Loucy (cell line): Measurements from ENCODE around the gene CDYL2.

ENCODE experiments used
- H2AFZ ChIP-seq: fragments of 200-600 bp; sonication (generic); 2 replicates; pipeline ENCODE4 v1.6.0; 2016; ENCODE audit warnings: antibody characterized with exemption, mild to moderate bottlenecking, low read length, moderate library complexity
- H3F3A ChIP-seq: fragments of 200-600 bp; 2 replicates; pipeline ENCODE4 v1.6.0; 2016; ENCODE audit warnings: antibody characterized with exemption, low read depth, mild to moderate bottlenecking
- H3K27me3 ChIP-seq: fragments of 200-600 bp; sonication (generic); 2 replicates; pipeline ENCODE4 v1.6.1; 2014; ENCODE audit warnings: low read length, mild to moderate bottlenecking; ENCODE audit not compliant: insufficient read depth, poor library complexity, severe bottlenecking
- H3K36me3 ChIP-seq: fragments of 200-600 bp; sonication (generic); 2 replicates; pipeline ENCODE4 v1.6.1; 2016; ENCODE audit warnings: low read length; ENCODE audit not compliant: insufficient read depth
- H3K4me1 ChIP-seq: fragments of 200-600 bp; sonication (generic); 2 replicates; pipeline ENCODE4 v1.5.1; 2014; ENCODE audit warnings: low read length, mild to moderate bottlenecking; ENCODE audit not compliant: insufficient read depth, poor library complexity, severe bottlenecking
- H3K4me2 ChIP-seq: fragments of 200-600 bp; sonication (generic); 2 replicates; pipeline ENCODE4 v1.6.0; 2014; ENCODE audit warnings: antibody characterized with exemption, low read length, low read depth, mild to moderate bottlenecking; ENCODE audit not compliant: poor library complexity, severe bottlenecking
- H3K4me3 ChIP-seq: fragments of 200-600 bp; sonication (generic); 2 replicates; pipeline ENCODE4 v1.5.1; 2014; ENCODE audit warnings: low read length, mild to moderate bottlenecking, mixed read lengths; ENCODE audit not compliant: poor library complexity, severe bottlenecking
- H3K79me2 ChIP-seq: fragments of 200-600 bp; sonication (generic); 2 replicates; pipeline ENCODE4 v1.6.1; 2014; ENCODE audit warnings: low read length; ENCODE audit not compliant: insufficient read depth
- H3K9ac ChIP-seq: fragments of 200-600 bp; sonication (generic); 2 replicates; pipeline ENCODE4 v1.6.0; 2014; ENCODE audit warnings: mild to moderate bottlenecking, low read depth, low read length, moderate library complexity; ENCODE audit not compliant: poor library complexity, severe bottlenecking
- H3K9me2 ChIP-seq: fragments of 200-600 bp; sonication (generic); replicated peaks from 2 replicates; pipeline ENCODE4 v1.6.1; 2016; ENCODE audit warnings: low read depth, low read length, mixed read lengths
- H3K9me3 ChIP-seq: fragments of 200-600 bp; sonication (generic); 2 replicates; pipeline ENCODE4 v1.6.1; 2014; ENCODE audit warnings: mild to moderate bottlenecking, antibody characterized with exemption, low read length, low read depth; ENCODE audit not compliant: insufficient read depth
- H4K20me1 ChIP-seq: fragments of 200-600 bp; sonication (generic); 2 replicates; pipeline ENCODE4 v1.6.0; 2014; ENCODE audit warnings: antibody characterized with exemption, low read length, mild to moderate bottlenecking; ENCODE audit not compliant: insufficient read depth, poor library complexity, severe bottlenecking
- CTCF ChIP-seq: fragments of 200-600 bp; sonication (generic); conservative IDR thresholded peaks from 2 replicates; pipeline ENCODE4 v1.5.1; 2014; ENCODE audit warnings: mild to moderate bottlenecking, antibody characterized with exemption, low read length
- EZH2phosphoT487 ChIP-seq: fragments of 200-600 bp; IDR thresholded peaks from 2 replicates; pipeline ENCODE4 v1.6.1; 2018; ENCODE audit warnings: antibody characterized with exemption, mild to moderate bottlenecking, moderate library complexity, borderline replicate concordance

The CDYL2 gene

GRCh38 chr16:80702696-80703095 lies 101.7 kb downstream of the CDYL2 start:
- no peak for TF ChIP-seq CTCF
- TF ChIP-seq EZH2phosphoT487, result no peak
- Histone ChIP-seq H3K79me2 (peaks cover 56% of the 10 kb centered on the region; the same call in 1 of the 2 replicates), H3K4me3 (no peak overlapping the region), H4K20me1 (no peaks in the 10 kb centered on the region), H3K27me3 (no peaks in the 10 kb centered on the region), H3K9me3 (no peaks in the 10 kb centered on the region), H3K9me2 (no peaks in the 10 kb centered on the region), H3K4me2 (no peak overlapping the region), H3K4me1 (peaks cover 16% of the 10 kb centered on the region), H3F3A (no peaks in the 10 kb centered on the region), H3K36me3 (no peaks in the 10 kb centered on the region), H2AFZ (no peak overlapping the region), H3K9ac (no peak overlapping the region)

GRCh38 chr16:80700558-80700957 lies 103.8 kb downstream of the CDYL2 start:
- Histone ChIP-seq H3K79me2 (peaks cover 66% of the 10 kb centered on the region), H4K20me1 (no peaks in the 10 kb centered on the region)
- TF ChIP-seq EZH2phosphoT487 (no peak), CTCF (no peak)

GRCh38 chr16:80695020-80695419 lies 109.4 kb downstream of the CDYL2 start:
- TF ChIP-seq EZH2phosphoT487 (no peak), CTCF (no peak)
- Histone ChIP-seq H3K9me2 (no peaks in the 10 kb centered on the region), H3K9ac (no peak overlapping the region), H3K79me2 (peaks cover 74% of the 10 kb centered on the region), H3K4me3 (no peak overlapping the region), H3K36me3 (no peaks in the 10 kb centered on the region), H3F3A (no peaks in the 10 kb centered on the region), H3K27me3 (no peaks in the 10 kb centered on the region), H3K4me1 (peaks cover 35% of the 10 kb centered on the region), H2AFZ (no peak overlapping the region), H3K4me2 (no peak overlapping the region), H3K9me3 (no peaks in the 10 kb centered on the region), H4K20me1 (peaks cover 9% of the 10 kb centered on the region)

More at GRCh38 chr16:80700558-80700957, 103.8 kb downstream of the CDYL2 start:
- H2AFZ ChIP-seq, result no peak overlapping the region
- H3K4me2 ChIP-seq, result peak overlapping the region; percentile 41
- H3F3A ChIP-seq, result no peaks in the 10 kb centered on the region
- peak overlapping the region; percentile 2 for H3K4me3 ChIP-seq
- H3K9me2 ChIP-seq, result no peaks in the 10 kb centered on the region
- no peaks in the 10 kb centered on the region for H3K9me3 ChIP-seq
- no peaks in the 10 kb centered on the region for H3K27me3 ChIP-seq
- no peaks in the 10 kb centered on the region for H3K36me3 ChIP-seq
- H3K4me1 ChIP-seq, result peaks cover 29% of the 10 kb centered on the region
- no peak overlapping the region for H3K9ac ChIP-seq
